Uterus (tissue), 2 donors: ENCODE data around the gene CEACAM8.
"Not testable (repeated sequence)": the region's sequence is repeated elsewhere in the genome, so short reads cannot be mapped to it uniquely, and the experiment has no call there.

Experiments
- POLR2A ChIP-seq, 2 donors: fragments of 450-650 bp; IDR thresholded peaks; one replicate each; pipeline ENCODE4 v1.6.1; 2016; ENCODE audit warnings: antibody characterized with exemption in 2 of 2, mild to moderate bottlenecking in 1 of 2, moderate library complexity in 1 of 2
- TF ChIP-seq, protein P1 (sequence below), 4 experiments: fragments of 200-600 bp in 2 of 4; fragments of 450-650 bp in 2 of 4; sonication (generic) in 2 of 4; IDR thresholded peaks; one replicate each; pipeline ENCODE4 v1.5.1; 2016 to 2019; ENCODE audit warnings: antibody characterized with exemption in 4 of 4, mild to moderate bottlenecking in 2 of 4, moderate library complexity in 1 of 4

- TF ChIP-seq, protein P1, sequence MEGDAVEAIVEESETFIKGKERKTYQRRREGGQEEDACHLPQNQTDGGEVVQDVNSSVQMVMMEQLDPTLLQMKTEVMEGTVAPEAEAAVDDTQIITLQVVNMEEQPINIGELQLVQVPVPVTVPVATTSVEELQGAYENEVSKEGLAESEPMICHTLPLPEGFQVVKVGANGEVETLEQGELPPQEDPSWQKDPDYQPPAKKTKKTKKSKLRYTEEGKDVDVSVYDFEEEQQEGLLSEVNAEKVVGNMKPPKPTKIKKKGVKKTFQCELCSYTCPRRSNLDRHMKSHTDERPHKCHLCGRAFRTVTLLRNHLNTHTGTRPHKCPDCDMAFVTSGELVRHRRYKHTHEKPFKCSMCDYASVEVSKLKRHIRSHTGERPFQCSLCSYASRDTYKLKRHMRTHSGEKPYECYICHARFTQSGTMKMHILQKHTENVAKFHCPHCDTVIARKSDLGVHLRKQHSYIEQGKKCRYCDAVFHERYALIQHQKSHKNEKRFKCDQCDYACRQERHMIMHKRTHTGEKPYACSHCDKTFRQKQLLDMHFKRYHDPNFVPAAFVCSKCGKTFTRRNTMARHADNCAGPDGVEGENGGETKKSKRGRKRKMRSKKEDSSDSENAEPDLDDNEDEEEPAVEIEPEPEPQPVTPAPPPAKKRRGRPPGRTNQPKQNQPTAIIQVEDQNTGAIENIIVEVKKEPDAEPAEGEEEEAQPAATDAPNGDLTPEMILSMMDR (IDR thresholded peaks at IDR 0.05): not testable (repeated sequence)
- not testable (repeated sequence) for TF ChIP-seq POLR2A (IDR thresholded peaks at IDR 0.05)
Observed at GRCh38 chr19:42535276-42535675, 59.4 kb downstream of the CEACAM8 start.
